Right cardiac atrium (tissue), 5 donors: ENCODE data around the gene ERC2. TPM values are rescaled to one million over a fixed set of nuclear protein-coding genes. Genes with fewer than 3 reads are reported as not detected.

Source experiments
- ATAC-seq, 2 donors: fragments of 200-7000 bp; cut with Tn5 transposase; one replicate each; pipeline versions ENCODE4 v1.8.0 to v1.9.1; 2020; ENCODE audit warnings: moderate library complexity in 2 of 2, mild to moderate bottlenecking in 1 of 2
- DNase-seq, 3 donors: peaks; one replicate each; pipeline ENCODE4 v3.0.0-alpha.2; 2020
- H3K27ac ChIP-seq: one replicate; pipeline ENCODE4 v1.5.1; 2013; ENCODE audit warnings: mild to moderate bottlenecking, low read length, control low read depth, moderate library complexity
- H3K27me3 ChIP-seq: one replicate; pipeline ENCODE4 v1.6.1; 2013; ENCODE audit not compliant: control insufficient read depth, insufficient read depth
- H3K4me1 ChIP-seq: one replicate; pipeline ENCODE4 v1.6.1; 2013; ENCODE audit warnings: low read length; ENCODE audit not compliant: control insufficient read depth, insufficient read depth
- H3K4me3 ChIP-seq: one replicate; pipeline ENCODE4 v1.5.1; 2013; ENCODE audit warnings: low read length, control low read depth
- H3K9me3 ChIP-seq: one replicate; pipeline ENCODE4 v1.6.1; 2013; ENCODE audit warnings: low read length; ENCODE audit not compliant: control insufficient read depth
- WGBS: extraction: QIAGEN DNeasy Blood & Tissue Kit; methylation state at CpG from one replicate; pipeline ENCODE4 v1.1.7; 2013; 5-methylcytosine and 5-hydroxymethylcytosine counted together
- intact Hi-C, 4 donors: fragments of 100-400 bp; cut with DNase I; formaldehyde crosslinking; loops; one replicate each; pipeline versions ENCODE4 v1.11.0 to v1.14.0; 2022 to 2023
- polyA plus RNA-seq: library from polyadenylated mRNA; stranded (reverse); fragments of 200-250 nt; gene quantifications from one replicate; pipeline ENCODE4 v1.2.3, GENCODE V29; 2013
- total RNA-seq, 4 donors: library from RNA; stranded (reverse); fragmentation: NEBNext Ultra II Directional; extraction: Animal tissue kit (Norgen Biotek cat#: 25700); gene quantifications; one replicate each; pipeline ENCODE4 v1.2.1, GENCODE V29; 2021
- donor health status: healthy with polysubstance abuse.
- donor health status: DM: no; HTN: yes; CAD: no.
- donor health status: DM: no; HTN: no; CAD: no.
- donor health status: DM: no; HTN: yes; CAD: no; lungs with severe emphysema.
- donor health status: DM: yes; HTN: yes; CAD: no.

ERC2 gene
- total and polyA plus RNA-seq, 5 donors, result 1.5 to 9.2 (median 3.8) TPM

DNA sequence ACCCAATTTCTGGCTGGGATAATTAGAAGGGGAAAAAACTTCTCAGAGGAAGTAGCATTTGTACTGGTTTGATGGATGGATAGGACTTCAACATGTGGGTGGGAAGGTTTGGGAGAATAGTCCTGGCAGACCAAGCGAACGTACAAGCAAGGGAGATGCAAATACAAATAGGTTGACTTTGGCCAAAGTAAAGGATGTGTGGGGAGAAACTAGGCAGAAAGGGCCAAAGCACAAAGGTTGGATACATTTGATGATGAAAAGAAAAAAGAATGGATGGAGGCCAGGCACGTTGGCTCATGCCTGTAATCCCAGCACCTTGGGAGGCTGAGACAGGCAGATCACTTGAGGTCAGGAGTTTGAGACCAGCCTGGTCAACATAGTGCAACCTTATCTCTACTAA is 63.4 kb downstream of the ERC2 start:
- no peak overlapping the region for H3K4me3 ChIP-seq
- ATAC-seq (no peak), DNase-seq (no peak)
- WGBS, result 89% methylated on average over 3 of the region's 3 CpGs
- no peaks in the 10 kb centered on the region for H3K9me3 ChIP-seq
- no peak overlapping the region for H3K27ac ChIP-seq
- no peaks in the 10 kb centered on the region for H3K4me1 ChIP-seq
- intact Hi-C loops, result no loop called here
- H3K27me3 ChIP-seq, result no peaks in the 10 kb centered on the region

- DNase-seq (no peak), ATAC-seq (no peak)
- intact Hi-C loops, result no loop called here
- Histone ChIP-seq H3K9me3 (no peaks in the 10 kb centered on the region), H3K4me3 (no peak overlapping the region), H3K27ac (no peak overlapping the region), H3K27me3 (no peaks in the 10 kb centered on the region), H3K4me1 (no peaks in the 10 kb centered on the region)
- 82% methylated on average over 2 of the region's 2 CpGs for WGBS
Measured at GRCh38 chr3:56398659-56399058, 69.6 kb downstream of the ERC2 start.

DNA sequence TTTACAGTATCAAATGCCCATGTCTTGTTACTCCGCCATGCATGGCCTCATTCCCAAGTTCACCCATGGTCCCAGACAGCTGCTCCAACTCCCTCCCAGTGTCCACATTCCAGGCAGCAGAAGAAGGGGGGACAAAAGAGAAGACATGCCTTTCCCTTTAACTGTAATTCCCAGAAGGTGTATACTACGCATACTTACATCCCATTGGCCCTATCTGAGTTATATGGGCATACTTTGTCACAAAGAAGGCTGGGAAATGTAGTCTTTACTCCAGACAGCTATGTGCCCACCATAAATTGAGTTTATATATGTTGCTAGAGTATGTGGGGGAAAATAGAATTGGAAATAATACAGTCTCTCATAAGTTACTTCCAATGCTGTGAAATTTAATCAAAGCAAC is 70.5 kb downstream of the ERC2 start:
- H3K9me3 ChIP-seq, result no peaks in the 10 kb centered on the region
- H3K4me1 ChIP-seq, result no peaks in the 10 kb centered on the region
- DNase-seq (no peak), ATAC-seq (no peak)
- intact Hi-C loops, result no loop called here
- 79% methylated on average over 2 of the region's 2 CpGs for WGBS
- H3K4me3 ChIP-seq, result no peak overlapping the region
- H3K27ac ChIP-seq, result no peak overlapping the region
- H3K27me3 ChIP-seq, result no peaks in the 10 kb centered on the region

DNA sequence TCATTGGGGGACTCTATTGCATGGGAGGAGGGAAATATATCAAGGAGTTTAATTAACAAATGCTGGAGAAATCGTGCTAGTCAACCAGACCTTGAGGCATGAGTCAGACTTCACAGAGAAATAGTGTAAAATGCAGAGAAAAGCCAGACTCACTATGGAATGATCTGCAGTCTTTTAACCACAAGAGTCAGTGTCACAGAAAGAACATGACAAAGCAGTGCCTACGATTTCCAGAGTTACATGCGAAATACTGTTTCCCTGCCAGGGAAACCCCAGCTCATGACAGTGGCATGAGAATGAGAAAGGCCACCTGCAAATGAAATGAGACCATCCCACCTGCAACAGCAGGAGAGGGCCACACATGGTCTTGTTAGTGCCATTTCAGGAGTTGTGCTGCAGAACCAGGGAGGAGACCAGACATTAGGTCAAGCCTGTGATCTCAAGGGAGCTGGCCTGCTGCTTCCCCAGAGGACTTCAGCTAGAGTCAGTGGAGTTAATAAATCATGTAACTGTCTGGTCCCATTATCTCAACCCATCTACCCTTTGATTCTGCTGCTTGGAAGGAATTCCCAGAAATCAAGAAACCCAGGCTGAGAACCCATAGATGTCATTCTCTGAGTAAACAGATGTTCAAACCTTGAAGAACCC is 79.0 kb downstream of the ERC2 start:
- no peak for ATAC-seq
- Histone ChIP-seq H3K27me3 (no peaks in the 10 kb centered on the region), H3K27ac (no peak overlapping the region), H3K9me3 (no peaks in the 10 kb centered on the region), H3K4me3 (no peak overlapping the region), H3K4me1 (no peaks in the 10 kb centered on the region)
- no peak for DNase-seq
- intact Hi-C loops, result no loop called here
- WGBS, result 84% methylated on average over 3 of the region's 3 CpGs

GRCh38 chr3:56383092-56383491 is 85.2 kb downstream of the ERC2 start:
- 73% methylated on average over 3 of the region's 3 CpGs for WGBS
- no peaks in the 10 kb centered on the region for H3K4me1 ChIP-seq
- H3K4me3 ChIP-seq, result no peak overlapping the region
- no peak for DNase-seq
- intact Hi-C loops, result no loop called here
- ATAC-seq, result no peak
- H3K9me3 ChIP-seq, result no peaks in the 10 kb centered on the region
- H3K27ac ChIP-seq, result no peak overlapping the region
- H3K27me3 ChIP-seq, result no peaks in the 10 kb centered on the region

DNA sequence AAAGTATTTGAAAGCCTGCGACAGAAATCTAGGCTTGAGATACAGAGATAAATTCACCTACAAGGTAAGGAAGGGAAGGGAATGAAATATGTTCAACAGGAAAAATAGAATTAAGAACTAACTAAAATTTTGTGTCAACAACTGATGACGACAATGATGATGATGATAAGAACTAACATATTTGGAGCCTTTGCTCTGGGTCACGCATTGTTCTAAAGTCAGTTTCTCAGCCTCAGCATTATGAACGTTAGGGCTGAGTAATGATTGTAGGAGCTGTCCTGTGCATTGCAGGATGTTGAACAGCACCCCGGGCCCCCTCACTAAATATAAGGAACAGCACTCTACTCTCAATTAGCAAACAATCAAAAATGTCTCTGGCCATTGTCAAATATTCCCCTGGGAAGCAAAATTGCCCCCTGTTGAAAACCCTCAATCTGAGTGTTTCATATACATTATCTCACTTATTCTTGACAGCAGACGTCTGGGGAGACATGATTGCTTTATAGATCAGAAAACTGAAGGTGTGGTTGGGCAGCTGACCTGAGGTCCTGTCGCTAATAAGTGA is 88.5 kb downstream of the ERC2 start:
- ATAC-seq (no peak), DNase-seq (no peak)
- intact Hi-C loops, result no loop called here
- Histone ChIP-seq H3K9me3 (no peaks in the 10 kb centered on the region), H3K27me3 (no peaks in the 10 kb centered on the region), H3K4me1 (no peaks in the 10 kb centered on the region), H3K4me3 (no peak overlapping the region), H3K27ac (no peak overlapping the region)
- WGBS, result 62% methylated on average over 7 of the region's 7 CpGs

DNA sequence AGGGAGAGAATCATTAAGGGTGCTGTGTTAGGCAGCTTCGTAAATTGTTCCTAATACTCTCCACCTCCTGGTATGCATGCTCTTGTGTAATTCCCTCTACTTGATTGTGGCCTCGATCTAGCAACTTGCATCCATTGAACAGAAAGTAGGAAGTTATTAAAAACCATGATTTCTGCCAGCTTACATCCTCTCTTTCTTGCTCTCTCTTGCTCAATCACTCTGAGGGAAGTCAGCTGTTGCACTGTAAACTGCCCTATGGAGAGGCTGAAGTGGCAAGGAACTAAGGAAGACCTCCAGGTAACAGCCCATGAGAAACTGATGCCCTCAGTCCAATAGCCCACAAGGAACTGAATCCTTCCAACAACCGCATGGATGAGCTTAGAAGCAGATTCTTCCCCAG is 92.6 kb downstream of the ERC2 start:
- intact Hi-C loops, result no loop called here
- Histone ChIP-seq H3K27ac (no peak overlapping the region), H3K4me1 (no peaks in the 10 kb centered on the region), H3K27me3 (no peaks in the 10 kb centered on the region), H3K4me3 (no peak overlapping the region), H3K9me3 (no peaks in the 10 kb centered on the region)
- WGBS, result 69% methylated on average over 3 of the region's 3 CpGs
- no peak for DNase-seq
- no peak for ATAC-seq

DNA sequence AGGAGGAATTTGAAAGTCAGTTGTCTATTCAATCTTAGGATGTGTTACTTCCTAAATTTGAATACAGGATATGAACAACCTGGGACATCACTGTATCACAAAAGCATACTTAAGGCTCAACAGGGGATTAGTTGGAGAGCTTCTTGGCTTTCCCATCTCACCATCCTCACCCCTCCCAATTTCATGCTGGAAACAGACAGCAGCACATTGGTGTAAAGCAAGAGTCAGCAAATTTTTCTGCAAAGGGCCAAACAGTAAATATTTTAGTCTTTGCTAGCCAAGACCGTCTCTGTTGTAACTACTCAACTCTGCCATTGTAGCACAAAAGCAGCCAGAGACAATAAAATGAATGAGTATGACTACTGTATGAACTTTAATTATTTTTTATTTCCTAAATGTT is 94.9 kb downstream of the ERC2 start:
- intact Hi-C loops, result no loop called here
- no peak overlapping the region for H3K4me3 ChIP-seq
- 53% methylated on average over 1 of the region's 1 CpG for WGBS
- no peak overlapping the region for H3K27ac ChIP-seq
- DNase-seq (no peak), ATAC-seq (no peak)
- H3K4me1 ChIP-seq, result no peaks in the 10 kb centered on the region
- H3K27me3 ChIP-seq, result no peaks in the 10 kb centered on the region
- H3K9me3 ChIP-seq, result no peaks in the 10 kb centered on the region

GRCh38 chr3:56370991-56371775 is 97.1 kb downstream of the ERC2 start:
- Histone ChIP-seq H3K4me3 (no peak overlapping the region), H3K27ac (no peak overlapping the region), H3K9me3 (no peaks in the 10 kb centered on the region), H3K27me3 (no peaks in the 10 kb centered on the region), H3K4me1 (no peaks in the 10 kb centered on the region)
- intact Hi-C loops, result no loop called here
- WGBS, result 76% methylated on average over 3 of the region's 3 CpGs
- DNase-seq (no peak), ATAC-seq (no peak)

- H3K9me3 ChIP-seq, result no peaks in the 10 kb centered on the region
- no peaks in the 10 kb centered on the region for H3K4me1 ChIP-seq
- no peak overlapping the region for H3K4me3 ChIP-seq
- DNase-seq (no peak), ATAC-seq (no peak)
- whole genome bisulfite sequencing, result 96% methylated on average over 3 of the region's 3 CpGs
- intact Hi-C loops, result no loop called here
- no peak overlapping the region for H3K27ac ChIP-seq
- H3K27me3 ChIP-seq, result no peaks in the 10 kb centered on the region
Measured at GRCh38 chr3:56369914-56370313, 98.4 kb downstream of the ERC2 start.

GRCh38 chr3:56368846-56369245 is 99.4 kb downstream of the ERC2 start:
- DNase-seq, result no peak
- no peak overlapping the region for H3K4me3 ChIP-seq
- ATAC-seq, result no peak
- H3K27ac ChIP-seq, result no peak overlapping the region
- WGBS, result 58% methylated on average over 4 of the region's 4 CpGs
- no peaks in the 10 kb centered on the region for H3K4me1 ChIP-seq
- intact Hi-C loops, result no loop called here
- no peaks in the 10 kb centered on the region for H3K27me3 ChIP-seq
- no peaks in the 10 kb centered on the region for H3K9me3 ChIP-seq
